Trophoblast cell (in vitro differentiated cells and primary cell): ENCODE results near the gene AMBRA1.

Experiments used
- DNase-seq, 2 donors: peaks; one replicate each; pipeline ENCODE4 v3.0.0-alpha.2; 2016
- H2AFZ ChIP-seq: 2 replicates; pipeline ENCODE4 v1.6.1; 2013; ENCODE audit warnings: low read length, moderate library complexity, mild to moderate bottlenecking; ENCODE audit not compliant: insufficient read depth, poor library complexity
- H2AK5ac ChIP-seq: 2 replicates; pipeline ENCODE4 v1.6.1; 2013; ENCODE audit warnings: mild to moderate bottlenecking, low read length
- H2BK120ac ChIP-seq: 2 replicates; pipeline ENCODE4 v1.6.1; 2013; ENCODE audit warnings: low read length, mild to moderate bottlenecking, moderate library complexity; ENCODE audit not compliant: insufficient read depth, poor library complexity
- H2BK12ac ChIP-seq: 2 replicates; pipeline ENCODE4 v1.6.1; 2013; ENCODE audit warnings: mild to moderate bottlenecking, low read length, moderate library complexity
- H2BK5ac ChIP-seq: 2 replicates; pipeline ENCODE4 v1.6.1; 2013; ENCODE audit warnings: low read length, low read depth, moderate library complexity, mild to moderate bottlenecking; ENCODE audit not compliant: poor library complexity
- H3K14ac ChIP-seq: 2 replicates; pipeline ENCODE4 v1.6.1; 2013; ENCODE audit warnings: mild to moderate bottlenecking, low read length
- H3K18ac ChIP-seq: 2 replicates; pipeline ENCODE4 v1.6.1; 2013; ENCODE audit warnings: mild to moderate bottlenecking, low read length
- H3K23ac ChIP-seq: 2 replicates; pipeline ENCODE4 v1.6.1; 2013; ENCODE audit warnings: low read length
- H3K27ac ChIP-seq: 2 replicates; pipeline ENCODE4 v1.5.1; 2013; ENCODE audit warnings: low read depth, mild to moderate bottlenecking, inconsistent platforms, low read length, moderate library complexity
- H3K27me3 ChIP-seq: 2 replicates; pipeline ENCODE4 v1.6.1; 2013; ENCODE audit warnings: inconsistent platforms, mild to moderate bottlenecking, low read length, moderate library complexity; ENCODE audit not compliant: insufficient read depth
- H3K36me3 ChIP-seq, 2 experiments: 1 replicate in 1 of 2; 2 replicates in 1 of 2; pipeline ENCODE4 v1.6.1; 2013; ENCODE audit warnings: low read length in 2 of 2, mild to moderate bottlenecking in 2 of 2, moderate library complexity in 1 of 2; ENCODE audit not compliant: insufficient read depth in 2 of 2, control insufficient read depth in 1 of 2
- H3K4ac ChIP-seq: 2 replicates; pipeline ENCODE4 v1.6.1; 2013; ENCODE audit warnings: low read depth, mild to moderate bottlenecking, low read length, moderate library complexity
- H3K4me1 ChIP-seq, 2 experiments: 1 replicate in 1 of 2; 2 replicates in 1 of 2; pipeline ENCODE4 v1.6.1; 2013; ENCODE audit warnings: low read length in 2 of 2, mild to moderate bottlenecking in 2 of 2, moderate library complexity in 1 of 2; ENCODE audit not compliant: insufficient read depth in 2 of 2, control insufficient read depth in 1 of 2
- H3K4me2 ChIP-seq: 2 replicates; pipeline ENCODE4 v1.6.1; 2013; ENCODE audit warnings: inconsistent platforms, mild to moderate bottlenecking, low read length, moderate library complexity
- H3K4me3 ChIP-seq: 2 replicates; pipeline ENCODE4 v1.5.1; 2013; ENCODE audit warnings: mild to moderate bottlenecking, low read depth, low read length, inconsistent platforms
- H3K79me1 ChIP-seq: one replicate; pipeline ENCODE4 v1.6.1; 2013; ENCODE audit warnings: low read length
- H3K79me2 ChIP-seq: 2 replicates; pipeline ENCODE4 v1.6.1; 2013; ENCODE audit warnings: low read length, mild to moderate bottlenecking; ENCODE audit not compliant: control insufficient read depth, insufficient read depth, poor library complexity
- H3K9ac ChIP-seq: 2 replicates; pipeline ENCODE4 v1.6.1; 2013; ENCODE audit warnings: mild to moderate bottlenecking, low read length
- H3K9me3 ChIP-seq: 2 replicates; pipeline ENCODE4 v1.6.1; 2013; ENCODE audit warnings: low read depth, mild to moderate bottlenecking, control low read depth, inconsistent platforms, low read length; ENCODE audit not compliant: insufficient read depth
- H4K12ac ChIP-seq: 2 replicates; pipeline ENCODE4 v1.6.1; 2013; ENCODE audit warnings: low read depth, mild to moderate bottlenecking, low read length, moderate library complexity
- H4K8ac ChIP-seq: 2 replicates; pipeline ENCODE4 v1.6.1; 2013; ENCODE audit warnings: low read depth, mild to moderate bottlenecking, low read length, moderate library complexity
- H4K91ac ChIP-seq: one replicate; pipeline ENCODE4 v1.6.1; 2013; ENCODE audit warnings: low read depth, mild to moderate bottlenecking, low read length, moderate library complexity
- WGBS: extraction: QIAGEN DNeasy Blood & Tissue Kit; methylation state at CpG from one replicate; pipeline ENCODE4 v1.1.7; 2013; ENCODE audit warnings: missing lambda C conversion rate; ENCODE audit not compliant: insufficient read length, insufficient coverage; ENCODE audit errors: extremely low coverage; 5-methylcytosine and 5-hydroxymethylcytosine counted together

AMBRA1 gene

GRCh38 chr11:46383404-46383758 is 210.4 kb downstream of the AMBRA1 start:
- Histone ChIP-seq H4K91ac (no peak overlapping the region), H3K23ac (no peak overlapping the region), H3K4me1 (peaks cover 15 to 19% of the 10 kb centered on the region in 2 experiments), H3K79me1 (peaks cover 24% of the 10 kb centered on the region), H2AK5ac (no peak overlapping the region), H3K27me3 (no peaks in the 10 kb centered on the region), H4K12ac (no peak overlapping the region), H2AFZ (no peak overlapping the region), H3K36me3 (peaks cover 19% of the 10 kb centered on the region in 2 experiments), H3K4ac (no peak overlapping the region), H2BK5ac (no peak overlapping the region), H3K4me3 (no peak overlapping the region), H3K27ac (no peak overlapping the region), H2BK12ac (no peak overlapping the region), H3K79me2 (peaks cover 13% of the 10 kb centered on the region), H3K14ac (no peak overlapping the region), H3K9ac (no peak overlapping the region), H2BK120ac (no peak overlapping the region), H4K8ac (no peak overlapping the region), H3K4me2 (no peak overlapping the region), H3K9me3 (peaks cover 2% of the 10 kb centered on the region), H3K18ac (peak overlapping the region; percentile 21)
- DNase-seq: no peak
- no CpG with 5 or more reads among the region's 7 CpGs for WGBS

GRCh38 chr11:46382646-46383403 is 211.0 kb downstream of the AMBRA1 start:
- H2BK12ac ChIP-seq: no peak overlapping the region

GRCh38 chr11:46381819-46382645 is 211.8 kb downstream of the AMBRA1 start:
- peak overlapping the region; percentile 95 for H2BK5ac ChIP-seq
- peak overlapping the region; percentile 40 for H2AK5ac ChIP-seq
- peaks cover 13% of the 10 kb centered on the region for H3K79me2 ChIP-seq
- peak overlapping the region; percentile 87 for H3K4ac ChIP-seq
- H3K4me3 ChIP-seq: peak overlapping the region; percentile 85
- H3K4me2 ChIP-seq: peak overlapping the region; percentile 81
- peak overlapping the region; percentile 86 for H3K14ac ChIP-seq
- peak overlapping the region; percentile 69 for H2BK120ac ChIP-seq
- H3K4me1 ChIP-seq: peaks cover 15 to 17% of the 10 kb centered on the region in 2 experiments
- peak overlapping the region; percentile 89 for H3K9ac ChIP-seq
- peak overlapping the region; percentile 47 for H2BK12ac ChIP-seq
- H4K12ac ChIP-seq: peak overlapping the region; percentile 91
- H3K23ac ChIP-seq: no peak overlapping the region
- peak overlapping the region; percentile 90 for H3K27ac ChIP-seq
- WGBS: no CpG with 5 or more reads among the region's 66 CpGs
- H3K36me3 ChIP-seq: peaks cover 32% of the 10 kb centered on the region in 2 experiments
- peak overlapping the region; percentile 97 for H4K91ac ChIP-seq
- no peaks in the 10 kb centered on the region for H3K27me3 ChIP-seq
- H3K79me1 ChIP-seq: peaks cover 24% of the 10 kb centered on the region
- H3K9me3 ChIP-seq: no peaks in the 10 kb centered on the region
- no peak for DNase-seq
- H3K18ac ChIP-seq: peak overlapping the region; percentile 89
- peak overlapping the region; percentile 42 for H2AFZ ChIP-seq
- peak overlapping the region; percentile 83 for H4K8ac ChIP-seq

More at GRCh38 chr11:46382646-46383403, 211.0 kb downstream of the AMBRA1 start:
- Histone ChIP-seq H3K9me3 (no peaks in the 10 kb centered on the region), H3K79me1 (peaks cover 24% of the 10 kb centered on the region), H4K91ac (peak overlapping the region; percentile 97), H2BK5ac (no peak overlapping the region), H3K9ac (peak overlapping the region; percentile 89), H3K79me2 (peaks cover 13% of the 10 kb centered on the region), H3K4me1 (peaks cover 15 to 17% of the 10 kb centered on the region in 2 experiments), H3K4me3 (peak overlapping the region; percentile 85), H3K14ac (peak overlapping the region; percentile 86), H3K27me3 (no peaks in the 10 kb centered on the region), H3K4ac (peak overlapping the region; percentile 87), H3K27ac (peak overlapping the region; percentile 90), H3K36me3 (peaks cover 24% of the 10 kb centered on the region in 2 experiments), H2AFZ (no peak overlapping the region), H4K12ac (peak overlapping the region; percentile 11), H2BK120ac (peak overlapping the region; percentile 69), H4K8ac (peak overlapping the region; percentile 83), H3K23ac (no peak overlapping the region), H2AK5ac (peak overlapping the region; percentile 40), H3K4me2 (peak overlapping the region; percentile 81), H3K18ac (peak overlapping the region; percentile 89)
- no CpG with 5 or more reads among the region's 18 CpGs for WGBS
- peak; percentile 35 to 67 for DNase-seq

- peak; percentile 36 to 49 for DNase-seq
- peaks cover 15 to 17% of the 10 kb centered on the region in 2 experiments for H3K4me1 ChIP-seq
- peak within 1 kb of the TSS; percentile 95 for H3K18ac ChIP-seq
- H3K9me3 ChIP-seq: no peaks in the 10 kb centered on the region
- peak within 1 kb of the TSS; percentile 98 for H2BK120ac ChIP-seq
- no CpG with 5 or more reads among the region's 96 CpGs for WGBS
- H3K14ac ChIP-seq: peak within 1 kb of the TSS; percentile 97
- no peak within 1 kb of the TSS for H3K23ac ChIP-seq
- H2AK5ac ChIP-seq: peak within 1 kb of the TSS; percentile 89
- peak within 1 kb of the TSS; percentile 100 for H3K27ac ChIP-seq
- peak within 1 kb of the TSS; percentile 91 for H4K12ac ChIP-seq
- peak within 1 kb of the TSS; percentile 85 for H3K4me3 ChIP-seq
- peak within 1 kb of the TSS; percentile 96 for H4K8ac ChIP-seq
- peak within 1 kb of the TSS; percentile 96 for H2BK5ac ChIP-seq
- H4K91ac ChIP-seq: peak within 1 kb of the TSS; percentile 100
- peak within 1 kb of the TSS; percentile 89 for H3K9ac ChIP-seq
- H3K4ac ChIP-seq: peak within 1 kb of the TSS; percentile 87
- peaks cover 13% of the 10 kb centered on the region for H3K79me2 ChIP-seq
- peak within 1 kb of the TSS; percentile 51 for H2AFZ ChIP-seq
- peak within 1 kb of the TSS; percentile 47 for H2BK12ac ChIP-seq
- H3K36me3 ChIP-seq: peaks cover 38 to 40% of the 10 kb centered on the region in 2 experiments
- H3K79me1 ChIP-seq: peaks cover 24% of the 10 kb centered on the region
- no peaks in the 10 kb centered on the region for H3K27me3 ChIP-seq
- peak within 1 kb of the TSS; percentile 81 for H3K4me2 ChIP-seq
Measured at GRCh38 chr11:46381048-46381818, 212.6 kb downstream of the AMBRA1 start, which contains the start of gene MDK. Gene MDK (plus strand): TSS chr11:46381669. CDS start chr11:46382058, 389 bp downstream.
